ENCODE results near the gene DOCK1.
"Not testable (repeated sequence)": the region's sequence is repeated elsewhere in the genome, so short reads cannot be mapped to it uniquely, and the experiment has no call there.

Gene DOCK1

DNA sequence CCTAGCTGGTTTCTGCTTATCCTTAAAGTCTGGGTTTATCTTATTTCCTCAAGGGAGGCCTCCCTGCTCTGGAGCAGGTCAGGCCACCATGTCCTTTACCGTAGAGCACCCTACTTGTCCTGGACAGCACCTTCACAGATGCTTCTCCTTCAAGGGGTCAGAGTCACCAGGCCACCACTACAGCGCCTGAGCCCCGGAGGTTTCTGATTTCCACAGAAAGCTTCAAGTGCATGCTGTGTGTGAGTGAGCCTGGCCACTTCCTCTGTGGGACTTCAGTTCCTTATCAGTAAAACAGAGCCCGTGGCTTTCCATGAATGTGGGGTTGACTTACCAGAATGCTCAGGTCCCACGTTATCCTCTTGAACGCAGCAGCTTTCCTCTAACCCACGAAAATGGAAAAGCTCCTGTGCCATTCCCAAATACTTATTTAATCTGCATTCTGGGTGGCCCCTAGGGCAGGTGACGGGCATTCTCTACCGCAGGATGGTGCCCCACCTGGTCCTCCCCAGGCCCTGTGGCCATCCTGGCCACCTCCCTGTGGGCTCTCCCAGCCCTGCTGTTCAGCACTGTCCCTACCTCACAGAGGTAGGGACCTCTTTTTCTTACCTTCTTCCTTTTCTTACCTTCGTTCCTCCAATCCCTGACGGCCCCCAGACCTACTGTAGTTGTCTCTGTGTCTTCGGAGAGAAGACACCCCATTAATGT is 1.4 kb upstream of the DOCK1 start:
- DNase-seq: no peak
- ATAC-seq: no peak

GRCh38 chr10:126904516-126904817 is 761 bp upstream of the DOCK1 start:
- ATAC-seq: no peak
- DNase-seq: no peak

- DNase-seq (no peak), ATAC-seq (no peak)
Observed at GRCh38 chr10:126905776-126906703, 812 bp downstream of the DOCK1 start.

DNA sequence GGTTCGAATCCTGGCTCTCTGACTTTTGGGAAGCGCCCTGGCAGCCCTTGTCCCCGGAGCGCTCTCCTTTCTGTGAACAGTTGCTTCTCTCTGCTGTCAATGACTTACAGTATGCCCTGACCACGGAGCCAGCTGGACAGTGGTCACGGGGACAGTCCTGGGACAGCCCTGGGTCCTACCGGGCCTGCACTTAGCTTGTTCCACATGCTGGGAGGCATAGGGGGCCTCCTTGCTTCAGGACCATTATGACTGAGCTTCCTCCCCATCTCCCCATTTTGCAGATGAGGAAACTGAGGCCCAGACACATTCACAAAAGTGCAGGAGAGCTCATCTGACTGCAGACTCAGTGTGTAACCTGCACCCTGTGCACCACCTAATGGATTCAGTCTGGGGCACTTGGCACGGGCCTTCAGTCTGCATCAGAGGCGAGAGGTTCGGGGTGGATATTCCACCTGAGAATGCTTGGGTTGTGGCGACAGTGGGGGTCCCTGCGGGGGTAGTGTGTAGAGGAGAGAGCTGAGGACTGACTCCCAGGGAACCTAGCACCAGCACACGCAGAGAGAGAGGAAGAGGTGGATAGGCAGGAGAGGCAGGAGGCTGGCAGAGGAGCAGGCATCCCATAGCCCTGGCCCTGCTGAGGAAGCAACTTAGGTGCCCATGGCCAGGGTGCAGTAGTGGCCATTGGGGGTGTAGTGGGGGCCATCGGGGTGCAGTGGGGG is 1.6 kb downstream of the DOCK1 start:
- ATAC-seq (peak; percentile 14), DNase-seq (no peak)

DNA sequence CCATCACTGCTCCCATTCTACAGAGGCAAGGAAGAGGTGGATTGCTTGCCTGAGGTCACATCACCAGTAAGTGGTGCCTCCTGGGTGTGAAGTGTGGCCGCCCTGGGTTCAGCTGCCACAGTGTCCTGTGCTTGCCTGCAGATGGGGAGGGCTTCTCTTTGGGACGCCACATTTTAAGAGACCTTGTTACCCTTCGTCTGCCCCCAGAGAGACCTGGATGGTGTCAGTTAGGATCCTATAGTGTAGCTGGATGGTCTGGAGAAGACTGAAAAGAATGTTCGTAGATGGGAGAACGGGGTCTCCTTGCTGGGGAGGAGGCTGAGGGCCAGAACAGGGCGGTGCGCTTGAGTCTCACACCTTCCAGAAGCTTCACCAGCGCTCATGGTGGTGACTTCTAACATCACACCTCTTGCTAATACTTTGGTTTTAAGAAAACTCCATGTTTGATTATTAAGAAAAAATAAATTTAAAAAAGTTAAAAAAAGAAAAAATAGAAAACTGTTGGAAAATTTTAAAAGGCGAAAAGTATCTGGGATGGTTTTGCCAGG is 2.3 kb downstream of the DOCK1 start:
- no peak for DNase-seq
- no peak for ATAC-seq

- no peak for ATAC-seq
- no peak for DNase-seq
Observed at GRCh38 chr10:126908225-126908624, 3.0 kb downstream of the DOCK1 start.

GRCh38 chr10:126908729-126909128 is 3.5 kb downstream of the DOCK1 start:
- ATAC-seq (no peak), DNase-seq (no peak)

GRCh38 chr10:126909147-126909546 is 3.9 kb downstream of the DOCK1 start:
- DNase-seq: no peak
- ATAC-seq: no peak

DNA sequence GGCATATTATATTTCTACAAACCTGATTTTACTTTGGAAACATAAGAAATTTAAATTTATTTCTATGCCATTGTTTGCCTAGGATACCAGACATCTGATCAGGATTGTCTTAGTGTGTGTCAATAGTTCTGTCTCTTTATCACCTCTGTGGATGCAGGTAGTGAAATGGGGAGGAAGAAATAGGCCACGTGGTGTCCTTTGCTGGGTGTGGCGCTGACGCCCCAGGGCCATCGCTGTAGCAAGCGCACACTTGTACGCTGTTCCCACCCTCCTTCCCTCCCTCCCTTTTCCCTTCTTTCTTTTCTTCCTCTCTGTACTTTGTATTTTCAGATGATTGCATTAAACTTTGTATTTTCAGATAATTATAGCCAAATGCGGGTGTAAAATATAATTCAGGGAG is 5.0 kb downstream of the DOCK1 start:
- DNase-seq (no peak), ATAC-seq (no peak)

DNA sequence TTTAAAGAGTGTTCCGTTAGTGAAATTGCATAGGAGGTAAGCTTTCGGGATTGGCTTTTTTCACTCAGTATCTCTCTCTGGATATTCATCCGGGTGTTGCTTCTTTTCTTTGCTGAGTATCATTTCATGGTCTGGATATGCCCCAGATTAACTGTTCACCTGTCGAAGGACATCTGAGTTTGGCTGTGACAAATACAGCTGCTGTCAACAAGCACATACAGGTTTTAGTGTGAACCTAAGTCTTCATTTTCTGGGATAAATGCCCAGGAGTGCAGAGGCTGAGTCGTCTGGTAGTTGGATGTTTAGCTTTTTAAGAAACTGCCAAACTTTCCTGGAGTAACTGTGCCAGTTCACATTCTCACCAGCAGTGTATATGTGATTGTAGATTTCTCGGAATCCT is 5.6 kb downstream of the DOCK1 start:
- no peak for ATAC-seq
- no peak for DNase-seq

GRCh38 chr10:126911301-126911700 is 6.1 kb downstream of the DOCK1 start:
- ATAC-seq (no peak), DNase-seq (no peak)

DNA sequence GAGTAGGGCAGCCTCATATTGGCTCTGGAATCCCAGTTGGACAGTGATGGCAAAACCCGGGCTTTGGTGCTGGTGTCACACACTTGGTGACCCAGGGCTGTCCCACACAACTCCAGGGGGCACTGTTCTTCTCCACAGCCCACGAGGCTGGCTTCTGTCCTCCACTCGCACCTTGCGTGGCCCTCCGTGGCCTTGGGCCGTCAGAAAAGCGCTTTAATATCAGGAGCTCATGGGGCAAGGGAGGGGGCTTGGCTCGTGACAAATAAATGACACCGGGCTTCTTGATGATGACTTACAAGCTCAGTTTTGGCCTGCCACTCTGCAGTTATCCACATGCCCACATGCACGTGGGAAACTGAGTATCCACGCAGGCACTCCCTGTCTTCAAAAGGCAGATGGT is 8.1 kb downstream of the DOCK1 start:
- ATAC-seq (no peak), DNase-seq (no peak)

- no peak for ATAC-seq
- no peak for DNase-seq
Observed at GRCh38 chr10:126914561-126914960, 9.3 kb downstream of the DOCK1 start.

GRCh38 chr10:126916952-126917351 is 11.7 kb downstream of the DOCK1 start:
- not testable (repeated sequence) for DNase-seq, ATAC-seq

GRCh38 chr10:126917375-126917774 is 12.1 kb downstream of the DOCK1 start:
- ATAC-seq (no peak), DNase-seq (no peak)

DNA sequence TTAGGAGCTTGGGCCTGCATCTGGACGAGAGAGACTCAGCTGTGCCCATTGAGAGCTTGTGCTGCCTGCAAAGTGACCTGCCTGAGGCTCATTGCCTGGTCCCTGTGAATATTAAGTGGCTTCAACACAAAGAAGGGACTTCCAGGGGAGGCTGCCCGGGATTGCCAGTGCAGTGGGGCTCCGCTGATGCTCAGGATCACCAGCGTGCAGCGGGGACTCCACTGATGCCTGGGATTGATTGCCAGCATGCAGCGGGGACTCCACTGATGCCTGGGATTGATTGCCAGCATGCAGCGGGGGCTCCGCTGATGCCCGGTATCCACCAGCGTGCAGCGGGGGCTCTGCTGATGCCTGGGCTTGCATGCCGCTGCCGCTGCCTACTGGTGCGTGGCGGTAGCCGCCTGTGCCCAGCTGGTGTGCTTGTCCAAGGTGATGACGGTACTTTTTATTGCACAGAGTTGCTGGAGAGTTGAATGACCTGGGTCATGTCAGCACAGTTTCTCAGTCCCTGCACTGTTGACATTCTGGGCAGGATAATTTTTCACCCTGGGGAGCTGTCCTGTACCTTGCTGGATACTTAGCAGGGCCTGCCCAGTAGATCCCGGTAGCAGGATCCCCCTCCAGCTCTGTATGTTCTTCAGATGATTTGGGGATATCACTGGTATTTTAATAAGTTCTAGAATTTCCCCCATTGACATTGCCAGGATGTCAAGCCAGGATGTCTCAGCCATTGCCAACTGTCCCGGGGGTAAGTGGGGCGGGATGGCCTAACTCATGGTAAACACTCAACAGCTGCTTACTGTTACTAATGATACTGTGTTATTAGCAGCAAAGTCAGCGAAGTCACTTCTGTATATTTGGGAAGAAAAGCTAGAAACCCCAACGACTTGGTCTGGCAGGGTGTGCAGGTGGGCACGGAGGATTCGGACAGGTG is 13.0 kb downstream of the DOCK1 start:
- DNase-seq: no peak
- no peak for ATAC-seq

GRCh38 chr10:126919426-126919825 is 14.2 kb downstream of the DOCK1 start:
- DNase-seq (no peak), ATAC-seq (no peak)

- ATAC-seq (no peak), DNase-seq (no peak)
Observed at GRCh38 chr10:126921162-126921561, 15.9 kb downstream of the DOCK1 start.

- no peak for ATAC-seq
- no peak for DNase-seq
Observed at GRCh38 chr10:126921974-126922525, 16.8 kb downstream of the DOCK1 start.

- DNase-seq: no peak
- ATAC-seq: no peak
Observed at GRCh38 chr10:126924180-126924914, 19.1 kb downstream of the DOCK1 start.

GRCh38 chr10:126924915-126925300 is 19.7 kb downstream of the DOCK1 start:
- DNase-seq (no peak), ATAC-seq (no peak)
